H1 (cell line): ENCODE results near the gene SPSB1. TPM values are rescaled to one million over a fixed set of nuclear protein-coding genes. Genes with fewer than 3 reads are reported as not detected.

Experiments
- CHD1 ChIP-seq: IDR thresholded peaks from 2 replicates; pipeline ENCODE4 v1.6.1; 2012; ENCODE audit warnings: low read depth, low read length, improper control_type of control experiment
- polyA plus RNA-seq, 7 experiments: library from polyadenylated mRNA; depleted of rRNA in 3 of 7; stranded (reverse) in 5 of 7; unstranded in 2 of 7; fragments of >200 nt in 5 of 7; fragments of 200-250 nt in 2 of 7; gene quantifications; 1 replicate in 5 of 7; 2 replicates in 1 of 7; 4 replicates in 1 of 7; pipeline versions ENCODE4 v1.2.1 to v1.2.3, GENCODE V29; 2011 to 2013; ENCODE audit warnings: missing spikeins in 2 of 7, mixed read lengths in 2 of 7
- total RNA-seq: library from RNA; stranded (reverse); fragmentation: NEBNext Ultra II Directional; extraction: Animal tissue kit (Norgen Biotek cat#: 25700); gene quantifications from 2 replicates; pipeline ENCODE4 v1.2.1, GENCODE V29; 2021

SPSB1 gene
- total and polyA plus RNA-seq, 2 of the 8 experiments (the other 6 are each of a cell fraction or from before 2014, with no cell fraction given) = 5.3 to 6.4 TPM

- no peak for TF ChIP-seq CHD1
Measured at GRCh38 chr1:9345471-9345870, 52.8 kb downstream of the SPSB1 start (continued).
